ENCODE data around the gene RNPC3. TPM values are rescaled to one million over a fixed set of nuclear protein-coding genes. Genes with fewer than 3 reads are reported as not detected.

The RNPC3 gene
- total and polyA plus RNA-seq, 2 of the 8 experiments (the other 6 are each of a cell fraction or from before 2014, with no cell fraction given) = 10.9 to 12.8 TPM

GRCh38 chr1:103563056-103563455, 37.6 kb downstream of the RNPC3 start (continued):
- no peak for TF ChIP-seq HDAC6 (IDR thresholded peaks at IDR 0.05; ENCODE audit: low read depth, low read length)
- no peak for TF ChIP-seq NANOG (IDR thresholded peaks at IDR 0.05; ENCODE audit: insufficient read depth, low read depth, low read length, poor library complexity, severe bottlenecking)
- TF ChIP-seq TAF1 (IDR thresholded peaks at IDR 0.05; ENCODE audit: low read depth, low read length) = no peak

Data from H1 (cell line).